NCI-H187 treated with DMSO at 0.1 percent for 48 hours (cell line): ENCODE results near the gene ARAP1.
"Not testable (repeated sequence)": the region's sequence is repeated elsewhere in the genome, so short reads cannot be mapped to it uniquely, and the experiment has no call there.

Experiments
- DNase-seq: peaks from one replicate; lab custom pipeline; 2025; lab: John Stamatoyannopoulos, UW

The ARAP1 gene

GRCh38 chr11:72752088-72752914, at the start of gene ARAP1:
ARAP1 (minus strand) TSS chr11:72752408; CDS start chr11:72727128, 25,280 bp downstream.
- no peak for DNase-seq

- no peak for DNase-seq
These were observed 47.2 kb upstream of the ARAP1 start for GRCh38 chr11:72799441-72799840.

DNA sequence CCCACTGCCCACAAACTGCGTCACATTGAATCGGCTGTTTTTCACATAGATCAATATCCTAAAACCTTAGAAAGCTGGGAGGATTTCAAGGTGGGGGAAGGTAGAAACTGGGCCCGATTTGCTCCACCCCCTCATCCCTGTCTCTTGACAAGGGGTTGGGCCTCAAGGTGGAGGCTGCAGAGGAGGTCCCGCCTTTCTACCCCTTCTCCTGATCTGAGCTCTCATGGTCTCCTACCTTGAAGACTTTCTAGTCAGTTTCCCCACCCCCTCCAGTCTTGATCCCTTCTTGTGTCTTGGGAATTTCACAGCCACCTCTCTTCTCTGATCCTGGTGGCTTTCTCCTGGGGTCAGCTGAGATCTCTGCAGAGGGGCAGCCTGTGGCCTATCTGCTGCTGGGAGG, 46.2 kb upstream of the ARAP1 start:
- DNase-seq = no peak

GRCh38 chr11:72793425-72794367, 41.5 kb upstream of the ARAP1 start, which contains the start of gene STARD10:
STARD10 (minus strand) TSS chr11:72794047; CDS start chr11:72781181, 12,866 bp downstream.
- DNase-seq = peak; percentile 72

GRCh38 chr11:72793076-72793424, 40.8 kb upstream of the ARAP1 start:
- DNase-seq = no peak

DNA sequence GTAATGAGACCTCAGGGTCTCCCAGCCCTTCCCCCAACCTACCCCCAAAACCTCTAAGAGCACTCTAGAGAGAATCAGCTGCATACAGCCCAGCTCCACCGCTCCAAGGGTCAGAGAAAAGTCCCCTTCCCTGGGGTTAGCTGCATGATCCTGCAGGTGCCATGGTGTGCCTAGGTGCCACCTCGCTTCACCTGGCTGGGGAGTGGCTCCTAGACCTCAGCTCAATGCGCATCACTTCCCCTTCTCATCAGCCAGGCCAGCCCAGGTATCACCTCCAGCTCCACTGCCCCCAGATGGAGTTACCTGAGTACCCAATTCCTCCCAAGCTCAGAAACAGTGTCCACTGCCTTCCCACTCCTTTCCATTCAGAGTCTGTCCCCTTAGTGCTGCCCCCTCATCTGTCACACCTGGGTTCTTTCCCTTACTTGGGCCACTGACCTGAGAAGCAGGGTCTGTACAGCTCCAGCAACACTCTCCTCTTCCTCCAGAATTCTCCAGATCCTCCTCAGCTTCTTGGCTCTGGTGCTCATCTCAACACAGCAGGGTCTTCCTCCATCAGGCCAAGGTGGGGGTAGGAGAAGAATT, 40.3 kb upstream of the ARAP1 start:
- no peak for DNase-seq

DNA sequence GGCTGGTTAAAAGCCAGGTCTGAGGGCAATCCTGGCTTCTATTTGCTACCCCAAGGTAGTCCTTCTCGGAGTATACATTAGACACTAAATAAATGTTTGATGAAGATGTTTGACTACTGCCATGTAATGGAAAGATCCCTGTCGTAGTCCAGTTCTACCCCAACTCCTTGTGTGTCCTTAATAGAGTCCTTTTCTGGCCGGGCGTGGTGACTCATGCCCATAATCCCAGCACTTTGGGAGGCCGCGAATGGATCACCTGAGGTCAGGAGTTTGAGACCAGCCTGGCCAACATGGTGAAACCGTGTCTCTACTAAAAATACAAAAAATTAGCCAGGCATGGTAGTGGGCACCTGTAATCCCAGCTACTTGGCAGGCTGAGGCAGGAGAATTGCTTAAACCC, 39.0 kb upstream of the ARAP1 start:
- not testable (repeated sequence) for DNase-seq

DNA sequence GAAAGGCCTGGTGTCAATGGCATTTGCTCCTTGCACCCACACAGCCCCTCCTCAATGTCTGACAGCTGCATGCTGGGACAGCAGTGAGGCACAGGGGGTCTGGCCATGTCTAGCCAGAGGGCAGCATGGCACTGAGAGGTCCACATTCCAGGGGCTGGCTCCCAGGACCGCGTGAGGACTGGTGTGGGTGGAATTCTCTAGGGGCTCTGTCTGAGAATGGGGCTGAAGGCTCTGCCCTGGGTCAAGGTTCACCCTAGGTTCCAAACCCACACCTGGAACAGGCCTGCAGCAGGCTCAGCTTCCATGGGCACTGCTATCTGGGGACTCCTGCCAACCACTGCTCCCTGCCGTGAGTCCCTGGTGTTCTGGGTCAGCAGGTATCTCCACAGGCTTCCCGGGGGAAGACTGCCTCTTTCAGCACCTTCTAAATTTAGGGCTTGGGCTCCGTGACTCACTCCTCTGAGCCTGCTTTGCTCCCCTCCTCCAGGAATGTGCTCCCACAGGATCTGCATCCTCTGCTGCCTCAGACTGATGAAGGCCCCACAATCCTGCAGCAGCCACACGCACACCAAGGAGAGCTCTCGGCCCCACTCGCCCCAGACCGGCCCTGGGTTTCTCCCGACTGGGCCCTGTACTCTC, 37.4 kb upstream of the ARAP1 start:
- DNase-seq = no peak

- DNase-seq = no peak
These were observed 36.0 kb upstream of the ARAP1 start for GRCh38 chr11:72788241-72788640.

DNA sequence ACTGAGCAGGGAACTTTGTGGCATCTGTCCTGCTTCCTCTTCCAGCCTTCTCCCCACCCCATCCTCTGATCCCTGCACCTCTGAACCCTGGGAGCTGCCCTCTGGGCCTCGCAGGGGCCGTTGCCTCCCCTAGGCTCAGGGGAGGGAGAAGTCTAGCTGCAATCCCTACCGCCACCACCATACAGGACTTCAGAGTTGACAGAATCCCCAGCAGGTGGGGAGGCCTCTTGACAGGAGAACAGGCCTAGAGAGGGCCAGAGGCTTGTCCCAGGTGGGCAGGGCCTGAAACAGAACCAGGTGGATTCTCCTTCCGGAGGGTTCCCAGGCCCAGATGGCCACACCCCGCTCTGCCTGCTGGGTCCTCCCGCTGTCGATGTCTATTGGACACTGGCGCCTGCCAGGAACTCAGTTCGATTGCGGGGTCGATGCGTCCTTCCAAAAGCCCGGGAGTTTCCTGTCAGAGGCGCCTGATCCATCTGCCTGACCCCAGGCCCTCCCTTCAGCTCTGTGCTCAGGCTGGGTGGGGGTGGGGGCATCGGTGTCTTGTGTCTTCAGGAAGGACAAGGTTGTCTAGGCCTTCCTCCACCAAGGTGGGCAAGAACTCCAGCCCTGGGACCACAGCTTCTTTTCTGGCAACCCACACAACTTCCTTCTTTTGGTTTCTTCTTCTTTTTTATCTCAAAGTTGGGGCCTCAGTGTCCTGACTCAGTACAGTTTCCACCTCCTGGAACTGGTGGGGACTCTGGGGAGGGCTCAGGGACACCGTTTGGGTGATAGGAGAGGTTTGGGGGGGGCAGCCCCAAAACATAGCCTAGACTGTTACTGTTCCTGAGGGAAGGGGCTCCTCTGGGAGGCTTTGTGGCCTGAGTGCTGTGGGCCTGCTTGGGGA, 35.3 kb upstream of the ARAP1 start:
- DNase-seq = peak; percentile 86

GRCh38 chr11:72786305-72787215, 34.4 kb upstream of the ARAP1 start:
- peak; percentile 60 for DNase-seq

GRCh38 chr11:72784662-72785061, 32.5 kb upstream of the ARAP1 start:
- DNase-seq = no peak

- no peak for DNase-seq
These were observed 31.1 kb upstream of the ARAP1 start for GRCh38 chr11:72783144-72783905.

DNA sequence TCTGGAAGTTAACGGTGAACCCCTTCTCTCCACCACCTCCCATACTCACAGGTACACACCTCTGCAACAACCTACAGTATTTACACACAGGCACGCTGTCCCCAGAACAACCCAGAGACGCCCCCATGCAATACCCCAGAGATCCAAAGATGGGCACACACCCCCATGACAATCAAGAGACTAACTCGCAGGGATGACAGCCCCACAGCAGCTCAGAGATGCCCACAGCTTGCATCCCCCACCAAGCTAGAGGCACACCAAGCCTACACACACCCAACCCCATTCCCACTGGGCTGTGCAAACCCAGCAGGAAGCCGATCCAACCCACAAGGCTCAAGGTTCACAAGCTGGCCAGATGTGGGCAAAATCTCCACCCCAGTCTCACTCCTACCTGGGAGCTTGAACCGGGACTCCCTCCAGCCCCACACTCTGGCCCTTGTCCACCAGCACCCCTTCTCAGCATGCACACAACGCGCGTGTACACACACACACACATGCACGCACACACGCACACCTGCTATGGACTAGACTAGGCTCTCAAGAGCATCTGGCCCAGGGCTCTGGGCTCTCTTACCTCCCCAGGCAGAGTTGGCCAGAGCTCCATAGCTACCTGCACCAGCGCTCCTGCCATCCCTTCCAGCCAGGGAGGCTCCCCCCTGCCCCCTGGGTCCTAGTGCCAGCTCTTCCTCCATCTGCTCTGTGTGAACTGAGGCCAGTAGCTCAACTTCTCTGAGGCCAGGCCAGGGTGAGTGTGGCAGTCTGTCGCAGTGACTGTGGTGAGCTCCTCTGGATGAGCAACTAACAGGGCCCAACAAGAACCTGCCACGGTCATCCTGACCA, 30.1 kb upstream of the ARAP1 start:
- no peak for DNase-seq

DNA sequence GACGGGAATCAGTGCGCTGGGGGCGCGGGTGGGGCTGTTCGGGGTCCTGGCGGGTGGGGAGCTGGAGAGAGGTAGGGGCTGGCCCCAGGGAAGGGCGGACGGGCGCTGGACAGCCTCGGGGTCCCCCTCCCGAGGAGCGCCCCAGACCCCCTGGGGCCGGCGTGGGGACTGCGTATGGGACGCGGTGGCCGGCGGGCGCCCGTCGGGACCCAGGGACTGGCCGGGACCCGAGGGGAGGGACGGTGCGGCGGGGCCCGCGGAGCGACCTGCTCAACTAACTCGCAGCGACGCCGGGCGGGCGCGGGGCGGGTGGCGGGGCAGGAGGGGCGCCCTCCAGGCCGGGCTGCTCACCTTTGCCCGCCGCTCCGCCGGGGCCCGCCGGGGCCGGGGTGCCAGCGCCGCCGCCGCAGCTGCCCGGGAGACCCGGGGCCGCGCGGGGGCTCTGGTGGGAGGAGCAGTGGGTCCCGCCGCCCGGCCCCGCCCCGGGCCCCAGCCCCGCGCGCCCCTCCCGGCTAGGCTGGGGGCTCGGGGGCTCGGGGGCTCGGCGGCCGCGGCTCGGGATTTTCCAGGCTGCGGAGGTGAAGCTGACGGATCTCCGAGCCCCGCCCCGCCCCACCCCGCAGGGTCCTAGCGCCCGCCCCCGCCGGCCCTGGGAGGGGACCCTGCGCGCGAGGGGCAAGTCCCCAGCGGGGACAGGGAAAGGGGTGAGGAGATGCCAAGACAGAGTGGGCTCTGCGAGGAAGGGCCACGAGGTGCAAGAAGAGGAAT, 29.3 kb upstream of the ARAP1 start:
- DNase-seq = no peak

- DNase-seq = no peak
These were observed 28.8 kb upstream of the ARAP1 start for GRCh38 chr11:72781063-72781312.

DNA sequence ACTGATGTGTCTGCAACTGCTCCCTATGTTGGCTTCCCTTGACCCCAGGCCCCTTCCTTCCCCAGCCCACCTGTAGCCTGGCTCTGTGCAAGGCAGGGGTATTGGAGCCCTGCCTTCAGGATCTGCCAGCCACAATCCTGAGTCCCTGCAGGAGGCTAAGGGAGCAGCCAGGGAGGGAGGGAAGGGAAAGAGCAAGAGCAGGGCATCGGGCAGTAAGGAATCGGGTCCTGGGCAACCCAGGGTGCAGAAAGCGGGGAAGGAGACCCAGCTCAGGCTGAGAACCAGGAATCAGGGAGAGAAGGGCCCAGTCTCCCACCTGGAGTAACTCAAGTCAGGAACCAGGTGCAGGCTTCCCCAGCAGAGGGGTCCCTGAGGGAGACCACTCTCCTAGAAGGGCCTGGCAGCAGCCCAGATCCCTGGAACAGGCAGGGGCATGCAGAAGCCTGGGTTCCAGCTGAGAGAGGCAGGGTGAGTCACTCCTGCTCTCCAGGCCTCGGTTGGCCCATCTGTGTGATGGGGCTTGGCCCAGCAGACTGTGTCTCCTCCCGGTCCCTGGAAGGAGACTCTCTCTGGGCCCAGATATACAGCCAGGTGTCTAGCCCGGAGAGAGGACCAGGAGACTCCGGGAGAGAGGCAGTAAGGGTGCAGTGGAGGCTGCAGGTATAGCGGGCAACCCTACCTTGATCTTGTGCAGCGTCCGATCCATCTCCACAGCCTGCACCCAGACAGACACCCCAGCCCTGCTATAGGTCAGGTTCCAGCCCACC, 28.3 kb upstream of the ARAP1 start:
- DNase-seq = no peak
